ENCODE results near the gene OSBPL2. TPM values are rescaled to one million over a fixed set of nuclear protein-coding genes. Genes with fewer than 3 reads are reported as not detected.

Gene OSBPL2
- total RNA-seq, 1 experiment from 2014 or later = 49.5 TPM

DNA sequence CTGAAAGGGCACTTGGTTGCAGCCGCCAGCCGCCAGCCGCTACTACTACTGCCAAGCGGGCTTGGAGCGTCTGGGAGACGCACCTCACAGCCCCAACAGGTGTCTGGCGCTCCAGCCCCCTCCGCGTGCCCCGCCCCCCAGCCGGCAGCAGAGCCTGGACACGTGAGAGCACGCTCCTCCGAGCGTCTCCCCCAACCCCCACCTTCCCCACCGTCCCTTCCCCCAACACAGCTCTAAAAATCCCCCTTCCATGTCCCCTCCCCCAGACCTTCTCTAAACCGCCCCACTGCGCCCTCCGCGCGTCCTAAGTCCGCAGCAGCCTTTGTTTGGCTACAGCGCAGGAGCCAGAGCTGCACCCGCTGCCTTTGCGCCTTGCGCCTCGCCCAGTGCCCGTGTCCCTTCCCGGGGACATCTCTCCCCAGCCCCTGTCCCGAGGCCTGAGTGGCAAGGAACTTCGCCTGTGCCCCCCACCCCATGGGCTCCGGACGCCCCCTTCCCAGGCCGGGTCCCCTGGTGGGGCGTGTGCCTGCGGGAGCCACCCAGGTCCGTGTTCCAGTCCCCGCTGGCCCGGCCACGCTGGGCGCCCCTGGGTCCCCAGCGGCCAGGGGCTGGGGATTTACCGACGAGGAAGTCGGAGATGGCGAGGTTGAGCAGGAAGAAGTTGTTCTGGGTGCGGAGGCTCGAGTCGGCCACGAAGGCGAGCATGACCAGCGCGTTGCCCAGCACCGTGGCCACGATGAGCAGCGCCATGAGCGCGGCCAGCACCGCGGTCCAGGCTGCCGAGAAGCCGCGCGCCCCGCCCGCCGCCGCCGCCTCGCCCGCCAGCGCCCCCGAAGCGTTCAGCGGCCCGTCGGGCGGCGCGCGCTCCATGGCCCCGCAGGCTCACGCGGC lies 19.0 kb upstream of the OSBPL2 start:
- POLR2A ChIA-PET = no interaction called here
- Mint-ChIP-seq H3K4me3 (peak overlapping the region; percentile 70), H3K27ac (no peak overlapping the region), H3K4me1 (peaks cover 17% of the 10 kb centered on the region), H3K27me3 (ENCODE audit: low read depth) (peaks cover 38% of the 10 kb centered on the region), H3K9me3 (no peaks in the 10 kb centered on the region), H3K36me3 (no peaks in the 10 kb centered on the region)
- peak; percentile 14 for ATAC-seq
- peak; percentile 60 for DNase-seq (ENCODE audit: low spot score)
- TF ChIP-seq ESRRA (CRISPR knock-in tag; IDR thresholded peaks at IDR 0.05; ENCODE audit: borderline replicate concordance) (0 out of 2 replicates have a peak, but pooled peaks have one; percentile 20), CTCF (IDR thresholded peaks at IDR 0.05) (no peak), MXD4 (CRISPR knock-in tag; IDR thresholded peaks at IDR 0.05; ENCODE audit: borderline replicate concordance) (no peak), ZNF317 (CRISPR knock-in tag; IDR thresholded peaks at IDR 0.05; ENCODE audit: borderline replicate concordance, low read depth) (0 out of 2 replicates have a peak, but pooled peaks have one; percentile 16)
- TF ChIP-seq, protein P1, sequence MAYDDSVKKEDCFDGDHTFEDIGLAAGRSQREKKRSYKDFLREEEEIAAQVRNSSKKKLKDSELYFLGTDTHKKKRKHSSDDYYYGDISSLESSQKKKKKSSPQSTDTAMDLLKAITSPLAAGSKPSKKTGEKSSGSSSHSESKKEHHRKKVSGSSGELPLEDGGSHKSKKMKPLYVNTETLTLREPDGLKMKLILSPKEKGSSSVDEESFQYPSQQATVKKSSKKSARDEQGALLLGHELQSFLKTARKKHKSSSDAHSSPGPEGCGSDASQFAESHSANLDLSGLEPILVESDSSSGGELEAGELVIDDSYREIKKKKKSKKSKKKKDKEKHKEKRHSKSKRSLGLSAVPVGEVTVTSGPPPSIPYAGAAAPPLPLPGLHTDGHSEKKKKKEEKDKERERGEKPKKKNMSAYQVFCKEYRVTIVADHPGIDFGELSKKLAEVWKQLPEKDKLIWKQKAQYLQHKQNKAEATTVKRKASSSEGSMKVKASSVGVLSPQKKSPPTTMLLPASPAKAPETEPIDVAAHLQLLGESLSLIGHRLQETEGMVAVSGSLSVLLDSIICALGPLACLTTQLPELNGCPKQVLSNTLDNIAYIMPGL (CRISPR knock-in tag; IDR thresholded peaks at IDR 0.05) = 0 out of 2 replicates have a peak, but pooled peaks have one; percentile 22
- CTCF ChIA-PET = interaction anchor here (0.7 to 2.2 kb wide), 4 partner anchors 10 to 145 kb away, joined by 3 to 6 read pairs (median 3); no protein-coding TSS in a partner anchor

- H3K9me3 Mint-ChIP-seq = no peaks in the 10 kb centered on the region
- POLR2A ChIA-PET = no interaction called here
- peaks cover 17% of the 10 kb centered on the region for H3K4me1 Mint-ChIP-seq
- DNase-seq (ENCODE audit: low spot score) (peak; percentile 73), ATAC-seq (peak; percentile 61)
- peaks cover 38% of the 10 kb centered on the region for H3K27me3 Mint-ChIP-seq (ENCODE audit: low read depth)
- no peaks in the 10 kb centered on the region for H3K36me3 Mint-ChIP-seq
- H3K27ac Mint-ChIP-seq = no peak within 1 kb of the TSS
- peak within 1 kb of the TSS; percentile 77 for H3K4me3 Mint-ChIP-seq
- CTCF ChIA-PET = no interaction called here
- TF ChIP-seq ZNF396 (CRISPR knock-in tag; IDR thresholded peaks at IDR 0.05; ENCODE audit: borderline replicate concordance) (no peak), SMAD3 (CRISPR knock-in tag; IDR thresholded peaks at IDR 0.05; ENCODE audit: borderline replicate concordance) (peak; percentile 33; the same call in 1 of the 2 replicates), NFYB (CRISPR knock-in tag; conservative IDR thresholded peaks at IDR 0.05; ENCODE audit: low read depth) (no peak), ZNF671 (CRISPR knock-in tag; IDR thresholded peaks at IDR 0.05) (no peak), MAX (CRISPR knock-in tag; IDR thresholded peaks at IDR 0.05) (peak; percentile 47; the same call in 1 of the 2 replicates), TCF7 (CRISPR knock-in tag; IDR thresholded peaks at IDR 0.05; ENCODE audit: low read depth) (0 out of 2 replicates have a peak, but pooled peaks have one; percentile 14), TEAD1 (CRISPR knock-in tag; IDR thresholded peaks at IDR 0.05) (peak; percentile 80; the same call in 1 of the 2 replicates), MLX (CRISPR knock-in tag; IDR thresholded peaks at IDR 0.05) (no peak), EMX1 (CRISPR knock-in tag; IDR thresholded peaks at IDR 0.05) (no peak), NR3C1 (CRISPR knock-in tag; conservative IDR thresholded peaks at IDR 0.05; ENCODE audit: low read depth) (no peak), ARID4B (CRISPR knock-in tag; IDR thresholded peaks at IDR 0.05; ENCODE audit: borderline replicate concordance) (peak; percentile 80; the same call in 1 of the 2 replicates)
- TF ChIP-seq, protein P2, sequence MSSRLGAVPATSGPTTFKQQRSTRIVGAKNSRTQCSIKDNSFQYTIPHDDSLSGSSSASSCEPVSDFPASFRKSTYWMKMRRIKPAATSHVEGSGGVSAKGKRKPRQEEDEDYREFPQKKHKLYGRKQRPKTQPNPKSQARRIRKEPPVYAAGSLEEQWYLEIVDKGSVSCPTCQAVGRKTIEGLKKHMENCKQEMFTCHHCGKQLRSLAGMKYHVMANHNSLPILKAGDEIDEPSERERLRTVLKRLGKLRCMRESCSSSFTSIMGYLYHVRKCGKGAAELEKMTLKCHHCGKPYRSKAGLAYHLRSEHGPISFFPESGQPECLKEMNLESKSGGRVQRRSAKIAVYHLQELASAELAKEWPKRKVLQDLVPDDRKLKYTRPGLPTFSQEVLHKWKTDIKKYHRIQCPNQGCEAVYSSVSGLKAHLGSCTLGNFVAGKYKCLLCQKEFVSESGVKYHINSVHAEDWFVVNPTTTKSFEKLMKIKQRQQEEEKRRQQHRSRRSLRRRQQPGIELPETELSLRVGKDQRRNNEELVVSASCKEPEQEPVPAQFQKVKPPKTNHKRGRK (CRISPR knock-in tag; IDR thresholded peaks at IDR 0.05; ENCODE audit: borderline replicate concordance) = no peak
- TF ChIP-seq, protein P3, sequence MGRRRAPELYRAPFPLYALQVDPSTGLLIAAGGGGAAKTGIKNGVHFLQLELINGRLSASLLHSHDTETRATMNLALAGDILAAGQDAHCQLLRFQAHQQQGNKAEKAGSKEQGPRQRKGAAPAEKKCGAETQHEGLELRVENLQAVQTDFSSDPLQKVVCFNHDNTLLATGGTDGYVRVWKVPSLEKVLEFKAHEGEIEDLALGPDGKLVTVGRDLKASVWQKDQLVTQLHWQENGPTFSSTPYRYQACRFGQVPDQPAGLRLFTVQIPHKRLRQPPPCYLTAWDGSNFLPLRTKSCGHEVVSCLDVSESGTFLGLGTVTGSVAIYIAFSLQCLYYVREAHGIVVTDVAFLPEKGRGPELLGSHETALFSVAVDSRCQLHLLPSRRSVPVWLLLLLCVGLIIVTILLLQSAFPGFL (CRISPR knock-in tag; IDR thresholded peaks at IDR 0.05; ENCODE audit: borderline replicate concordance) = no peak
These were observed 18.2 kb upstream of the OSBPL2 start, which contains the start of gene HRH3 for GRCh38 chr20:62219992-62220665. Gene HRH3 (minus strand): TSS chr20:62220278. CDS start chr20:62219970, 308 bp downstream.

Measured in WTC11 (cell line).